Colonic mucosa (tissue), 4 donors: ENCODE measurements around the gene CPE. TPM values are rescaled to one million over a fixed set of nuclear protein-coding genes. Genes with fewer than 3 reads are reported as not detected.
"Not testable (repeated sequence)": the region's sequence is repeated elsewhere in the genome, so short reads cannot be mapped to it uniquely, and the experiment has no call there.

Source experiments
- DNase-seq: peaks from one replicate; pipeline ENCODE4 v3.0.0-alpha.2; 2020
- H3K27ac ChIP-seq: fragments of 200-600 bp; one replicate; pipeline ENCODE4 v1.8.0; 2021
- H3K27me3 ChIP-seq: fragments of 200-600 bp; one replicate; pipeline ENCODE4 v1.8.0; 2021
- H3K36me3 ChIP-seq: fragments of 200-600 bp; one replicate; pipeline ENCODE4 v1.8.0; 2021
- H3K4me1 ChIP-seq: fragments of 200-600 bp; one replicate; pipeline ENCODE4 v1.8.0; 2021; ENCODE audit warnings: mild to moderate bottlenecking
- H3K4me3 ChIP-seq: fragments of 200-600 bp; one replicate; pipeline ENCODE4 v1.8.0; 2021
- H3K9ac ChIP-seq, 2 donors: one replicate each; pipeline ENCODE4 v1.7.0; 2013; ENCODE audit warnings: control low read depth in 2 of 2, low read depth in 2 of 2, low read length in 2 of 2
- H3K9me3 ChIP-seq: fragments of 200-600 bp; one replicate; pipeline ENCODE4 v1.8.0; 2021
- intact Hi-C: fragments of 100-400 bp; cut with DNase I; formaldehyde crosslinking; loops from one replicate; pipeline ENCODE4 v1.14.1; 2022
- total RNA-seq, 2 donors: library from RNA; stranded (reverse); fragmentation: NEBNext Ultra II Directional in 1 of 2; extraction: Animal tissue kit (Norgen Biotek cat#: 25700) in 1 of 2; gene quantifications; one replicate each; pipeline ENCODE4 v1.2.1, GENCODE V29; 2021
- TF ChIP-seq, protein P1 (sequence below): fragments of 200-600 bp; IDR thresholded peaks from one replicate; pipeline ENCODE4 v1.8.0; 2022; ENCODE audit warnings: antibody characterized with exemption, mild to moderate bottlenecking
- donor health status: healthy.
- donor health status: DM: no; HTN: no; CAD: no.
- donor health status: DM: no; HTN: no; CAD: no.

The CPE gene
- total RNA-seq, 2 donors from 2014 or later: 13.8 to 49.6 TPM

DNA sequence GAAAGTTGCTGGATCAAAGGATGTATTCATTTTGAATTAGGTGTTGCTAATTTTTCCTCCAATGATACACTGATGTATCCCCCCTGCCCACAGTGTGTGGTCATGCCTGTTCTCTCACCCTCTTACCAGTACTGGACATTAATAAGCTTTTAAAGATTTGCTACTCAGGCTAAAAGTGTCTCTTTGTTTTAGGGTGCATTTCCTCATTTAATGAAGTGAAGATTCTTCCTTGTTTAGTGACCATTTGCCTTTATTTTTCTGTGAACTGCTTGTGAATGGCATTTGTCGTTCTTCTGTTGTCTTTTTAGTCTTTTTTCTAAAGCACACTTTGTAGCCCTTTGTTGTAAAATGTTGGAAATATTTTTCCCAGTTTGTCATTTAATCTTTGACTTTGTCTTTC, 46.3 kb upstream of the CPE start:
- TF ChIP-seq, protein P1, sequence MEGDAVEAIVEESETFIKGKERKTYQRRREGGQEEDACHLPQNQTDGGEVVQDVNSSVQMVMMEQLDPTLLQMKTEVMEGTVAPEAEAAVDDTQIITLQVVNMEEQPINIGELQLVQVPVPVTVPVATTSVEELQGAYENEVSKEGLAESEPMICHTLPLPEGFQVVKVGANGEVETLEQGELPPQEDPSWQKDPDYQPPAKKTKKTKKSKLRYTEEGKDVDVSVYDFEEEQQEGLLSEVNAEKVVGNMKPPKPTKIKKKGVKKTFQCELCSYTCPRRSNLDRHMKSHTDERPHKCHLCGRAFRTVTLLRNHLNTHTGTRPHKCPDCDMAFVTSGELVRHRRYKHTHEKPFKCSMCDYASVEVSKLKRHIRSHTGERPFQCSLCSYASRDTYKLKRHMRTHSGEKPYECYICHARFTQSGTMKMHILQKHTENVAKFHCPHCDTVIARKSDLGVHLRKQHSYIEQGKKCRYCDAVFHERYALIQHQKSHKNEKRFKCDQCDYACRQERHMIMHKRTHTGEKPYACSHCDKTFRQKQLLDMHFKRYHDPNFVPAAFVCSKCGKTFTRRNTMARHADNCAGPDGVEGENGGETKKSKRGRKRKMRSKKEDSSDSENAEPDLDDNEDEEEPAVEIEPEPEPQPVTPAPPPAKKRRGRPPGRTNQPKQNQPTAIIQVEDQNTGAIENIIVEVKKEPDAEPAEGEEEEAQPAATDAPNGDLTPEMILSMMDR: no peak
- Histone ChIP-seq H3K36me3 (peaks cover 6% of the 10 kb centered on the region), H3K4me1 (no peaks in the 10 kb centered on the region), H3K27me3 (no peaks in the 10 kb centered on the region), H3K27ac (no peak overlapping the region), H3K4me3 (no peak overlapping the region), H3K9ac (no peak overlapping the region), H3K9me3 (no peaks in the 10 kb centered on the region)
- DNase-seq: no peak
- intact Hi-C loops: no loop called here

DNA sequence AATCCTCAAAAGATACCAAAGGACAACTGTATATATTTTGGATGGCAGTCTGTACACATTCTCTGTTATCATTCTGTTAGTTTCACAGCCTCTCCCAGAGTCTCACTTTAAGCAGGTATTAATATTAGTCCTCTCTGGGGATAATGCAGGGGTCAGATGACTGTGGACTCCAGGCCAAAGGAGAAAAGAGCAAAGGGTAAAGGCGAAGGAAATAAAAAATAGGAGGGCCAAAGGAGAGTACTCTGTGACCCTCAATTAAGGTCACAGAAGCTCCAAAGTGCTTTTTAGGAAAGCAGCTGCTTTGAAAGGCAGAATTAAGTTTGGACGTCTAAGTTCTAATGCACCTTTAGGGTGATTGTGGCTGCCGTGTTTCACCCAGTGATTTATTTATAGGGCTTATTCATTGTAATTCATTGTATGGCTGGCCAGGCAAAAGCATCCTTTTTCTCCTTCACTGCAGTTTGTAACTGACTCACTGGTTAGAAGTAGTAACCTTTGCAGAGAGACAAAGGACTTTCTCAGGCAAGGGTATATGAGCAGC, 43.6 kb upstream of the CPE start:
- H3K4me3 ChIP-seq: no peak overlapping the region
- no peak overlapping the region for H3K27ac ChIP-seq
- TF ChIP-seq, protein P1: no peak
- no peaks in the 10 kb centered on the region for H3K9me3 ChIP-seq
- H3K36me3 ChIP-seq: peaks cover 6% of the 10 kb centered on the region
- no peak overlapping the region for H3K9ac ChIP-seq
- no peak for DNase-seq
- no peaks in the 10 kb centered on the region for H3K4me1 ChIP-seq
- no peaks in the 10 kb centered on the region for H3K27me3 ChIP-seq
- intact Hi-C loops: no loop called here

DNA sequence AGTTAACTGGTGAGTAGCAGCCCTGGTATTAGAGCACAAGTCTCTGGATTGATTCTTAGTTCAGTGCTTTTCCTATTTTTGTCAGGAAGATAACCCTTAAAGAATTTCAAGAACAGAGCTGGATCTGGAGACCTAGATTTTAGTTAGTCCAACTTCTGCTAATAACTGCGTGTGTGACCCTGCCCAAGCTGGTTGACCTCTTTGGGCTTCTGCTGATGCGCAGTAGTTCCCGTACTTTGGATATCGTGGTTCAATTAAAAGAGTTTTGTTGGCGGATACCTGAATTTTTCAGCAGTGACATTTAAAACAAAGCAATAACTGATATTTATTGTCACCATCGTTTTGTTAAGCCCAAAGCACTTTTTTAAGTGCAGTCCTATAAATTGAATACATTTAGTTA, 42.1 kb upstream of the CPE start:
- TF ChIP-seq, protein P1: no peak
- H3K4me3 ChIP-seq: no peak overlapping the region
- H3K27ac ChIP-seq: no peak overlapping the region
- peaks cover 13% of the 10 kb centered on the region for H3K36me3 ChIP-seq
- no peaks in the 10 kb centered on the region for H3K9me3 ChIP-seq
- intact Hi-C loops: no loop called here
- no peaks in the 10 kb centered on the region for H3K27me3 ChIP-seq
- H3K4me1 ChIP-seq: no peaks in the 10 kb centered on the region
- no peak overlapping the region for H3K9ac ChIP-seq
- no peak for DNase-seq

DNA sequence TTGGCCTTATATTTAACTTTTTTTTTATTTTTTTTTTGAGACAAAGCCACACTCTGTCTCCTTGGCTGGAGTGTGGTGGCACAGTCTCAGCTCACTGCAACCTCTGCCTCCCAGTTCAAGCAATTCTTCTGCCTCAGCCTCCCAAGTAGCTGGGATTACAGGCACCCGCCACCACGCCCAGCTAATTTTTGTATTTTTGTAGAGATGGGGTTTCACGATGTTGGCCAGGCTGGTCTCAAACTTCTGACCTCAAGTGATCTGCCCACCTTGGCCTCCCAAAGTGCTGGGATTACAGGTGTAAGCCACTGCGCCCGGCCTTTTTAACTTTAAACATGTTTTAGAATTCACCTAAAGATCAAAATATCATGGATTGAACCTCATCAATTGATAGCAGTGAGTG, 36.5 kb upstream of the CPE start:
- DNase-seq, H3K27me3 ChIP-seq, H3K4me1 ChIP-seq, intact Hi-C loops, H3K9me3 ChIP-seq, H3K36me3 ChIP-seq, H3K27ac ChIP-seq, H3K9ac ChIP-seq, H3K4me3 ChIP-seq: not testable (repeated sequence)

DNA sequence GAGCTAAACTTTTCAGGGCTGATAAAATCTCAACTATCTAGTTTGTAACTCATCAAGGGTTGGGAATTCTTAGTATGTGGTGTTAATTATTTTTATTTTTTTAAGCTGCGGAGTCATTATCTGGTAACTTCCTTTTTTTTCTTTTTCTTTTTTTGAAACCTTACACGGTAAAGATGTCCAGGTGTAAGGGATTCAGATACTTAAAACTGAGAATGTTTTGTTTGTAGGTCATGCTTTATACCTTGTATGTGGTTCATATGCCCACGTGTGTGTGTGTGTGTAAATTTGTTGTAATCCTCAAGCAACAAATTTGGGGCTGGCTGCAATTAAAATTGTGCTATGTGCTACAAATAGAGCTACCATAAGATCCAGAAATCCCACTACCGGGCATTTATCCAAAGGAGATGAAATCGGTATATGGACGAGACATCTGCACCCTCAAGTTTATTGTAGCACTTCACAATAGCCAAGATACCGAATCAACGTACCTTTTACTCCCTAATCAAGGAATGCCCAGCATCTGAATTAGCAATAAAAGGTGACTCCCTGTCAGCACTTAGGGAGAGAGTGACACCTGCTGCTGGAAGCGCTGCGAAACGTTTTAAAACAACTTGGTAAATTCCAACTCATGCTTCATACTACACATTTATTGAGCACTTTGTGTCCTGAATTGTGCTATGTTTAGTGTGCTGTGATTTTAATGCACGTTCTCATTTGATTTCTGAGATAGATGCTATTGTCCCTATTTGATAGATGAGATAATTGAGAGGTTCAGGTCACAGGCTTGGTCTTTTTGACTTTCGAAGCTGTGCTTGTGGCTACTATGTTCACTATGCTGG, 35.2 kb upstream of the CPE start:
- no peak overlapping the region for H3K27ac ChIP-seq
- H3K4me1 ChIP-seq: no peaks in the 10 kb centered on the region
- H3K9me3 ChIP-seq: no peaks in the 10 kb centered on the region
- TF ChIP-seq, protein P1: no peak
- no peak overlapping the region for H3K9ac ChIP-seq
- intact Hi-C loops: no loop called here
- peaks cover 7% of the 10 kb centered on the region for H3K36me3 ChIP-seq
- no peak for DNase-seq
- H3K4me3 ChIP-seq: no peak overlapping the region
- no peaks in the 10 kb centered on the region for H3K27me3 ChIP-seq
